Astrocyte of the cerebellum (primary cell): ENCODE data around the gene FAM131B.
"Not testable (repeated sequence)": the region's sequence is repeated elsewhere in the genome, so short reads cannot be mapped to it uniquely, and the experiment has no call there.

Experiments used
- DNase-seq: peaks from one replicate; pipeline ENCODE4 v3.0.0-alpha.2; 2011; ENCODE audit warnings: low read depth
- H3K4me3 ChIP-seq: 2 replicates; pipeline ENCODE4 v1.5.1; 2011; ENCODE audit warnings: mild to moderate bottlenecking, low read depth, low read length, moderate library complexity
- in situ Hi-C: cut with HindIII; loops from 2 replicates; pipeline ENCODE4 v1.10.0; 2017; ENCODE audit warnings: low sequenced_read_pairs
- TF ChIP-seq, protein P1 (sequence below): IDR thresholded peaks from 2 replicates; pipeline ENCODE4 v1.5.1; 2012; ENCODE audit warnings: low read length, low read depth, moderate library complexity, mild to moderate bottlenecking; ENCODE audit errors: missing control alignments

The FAM131B gene

DNA sequence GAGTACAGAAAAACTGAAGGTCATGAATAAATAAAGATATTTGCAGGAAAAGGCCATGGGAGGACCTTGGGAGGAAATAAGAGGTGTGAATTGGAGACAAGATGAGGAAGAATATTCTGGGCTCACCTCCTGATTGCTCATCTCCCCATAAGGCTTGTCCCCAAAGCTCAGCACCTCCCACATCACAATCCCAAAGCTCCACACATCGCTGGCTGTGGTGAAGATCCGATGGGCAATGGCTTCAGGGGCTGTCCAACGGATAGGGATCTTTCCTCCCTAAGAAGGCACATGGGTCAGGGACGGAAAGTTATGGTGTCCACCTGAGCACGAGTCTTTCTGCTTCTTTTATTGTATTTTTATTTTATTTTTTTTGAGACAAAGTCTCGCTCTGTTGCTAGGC lies 31.6 kb upstream of the FAM131B start:
- TF ChIP-seq, protein P1, sequence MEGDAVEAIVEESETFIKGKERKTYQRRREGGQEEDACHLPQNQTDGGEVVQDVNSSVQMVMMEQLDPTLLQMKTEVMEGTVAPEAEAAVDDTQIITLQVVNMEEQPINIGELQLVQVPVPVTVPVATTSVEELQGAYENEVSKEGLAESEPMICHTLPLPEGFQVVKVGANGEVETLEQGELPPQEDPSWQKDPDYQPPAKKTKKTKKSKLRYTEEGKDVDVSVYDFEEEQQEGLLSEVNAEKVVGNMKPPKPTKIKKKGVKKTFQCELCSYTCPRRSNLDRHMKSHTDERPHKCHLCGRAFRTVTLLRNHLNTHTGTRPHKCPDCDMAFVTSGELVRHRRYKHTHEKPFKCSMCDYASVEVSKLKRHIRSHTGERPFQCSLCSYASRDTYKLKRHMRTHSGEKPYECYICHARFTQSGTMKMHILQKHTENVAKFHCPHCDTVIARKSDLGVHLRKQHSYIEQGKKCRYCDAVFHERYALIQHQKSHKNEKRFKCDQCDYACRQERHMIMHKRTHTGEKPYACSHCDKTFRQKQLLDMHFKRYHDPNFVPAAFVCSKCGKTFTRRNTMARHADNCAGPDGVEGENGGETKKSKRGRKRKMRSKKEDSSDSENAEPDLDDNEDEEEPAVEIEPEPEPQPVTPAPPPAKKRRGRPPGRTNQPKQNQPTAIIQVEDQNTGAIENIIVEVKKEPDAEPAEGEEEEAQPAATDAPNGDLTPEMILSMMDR, result no peak
- in situ Hi-C loops, result no loop called here
- no peak overlapping the region for H3K4me3 ChIP-seq
- DNase-seq, result no peak

DNA sequence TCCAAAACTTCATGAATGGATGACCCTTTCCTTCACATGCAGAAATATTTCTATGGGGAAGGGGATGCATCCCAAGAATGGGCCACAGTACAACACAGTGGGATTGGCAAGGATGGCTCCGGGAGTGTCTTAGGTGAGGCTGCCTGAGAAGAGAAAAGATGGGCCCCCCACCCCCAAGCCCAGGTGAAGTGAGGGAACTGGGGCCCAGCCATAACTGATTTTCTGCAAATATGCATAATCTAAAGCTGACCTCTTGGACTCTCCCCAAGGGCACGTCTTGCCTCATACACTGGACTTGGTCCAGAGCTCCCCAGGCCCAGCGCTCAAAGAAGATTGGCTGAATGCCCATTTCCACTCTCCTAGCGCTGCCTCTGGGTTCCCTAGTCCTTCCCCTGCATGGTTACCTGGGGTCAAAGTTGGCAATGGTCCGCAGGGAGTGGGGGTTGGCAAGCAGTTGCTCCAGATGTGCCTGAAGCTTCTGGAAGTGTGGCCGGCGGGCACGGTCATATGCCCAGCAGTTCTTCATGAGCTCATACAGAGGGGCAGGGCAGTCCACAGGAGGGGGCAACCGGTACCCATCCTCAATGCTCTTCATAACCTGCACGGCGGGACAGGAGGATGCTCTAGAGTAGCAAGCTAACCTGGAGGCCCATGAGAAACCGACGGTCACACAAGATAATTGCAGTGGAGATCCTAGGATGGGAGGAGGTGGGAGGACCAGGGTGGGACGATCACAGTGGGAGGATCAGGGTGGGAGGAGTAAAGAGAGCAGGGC lies 30.9 kb upstream of the FAM131B start:
- DNase-seq, result no peak

GRCh38 chr7:143392875-143393266 lies 30.4 kb upstream of the FAM131B start:
- TF ChIP-seq, protein P1, result no peak
- DNase-seq, result no peak
- in situ Hi-C loops, result no loop called here
- no peak overlapping the region for H3K4me3 ChIP-seq

More for the DNA sequence above, 30.9 kb upstream of the FAM131B start:
- in situ Hi-C loops, result no loop called here
- TF ChIP-seq, protein P1, result no peak
- H3K4me3 ChIP-seq, result no peak overlapping the region

DNA sequence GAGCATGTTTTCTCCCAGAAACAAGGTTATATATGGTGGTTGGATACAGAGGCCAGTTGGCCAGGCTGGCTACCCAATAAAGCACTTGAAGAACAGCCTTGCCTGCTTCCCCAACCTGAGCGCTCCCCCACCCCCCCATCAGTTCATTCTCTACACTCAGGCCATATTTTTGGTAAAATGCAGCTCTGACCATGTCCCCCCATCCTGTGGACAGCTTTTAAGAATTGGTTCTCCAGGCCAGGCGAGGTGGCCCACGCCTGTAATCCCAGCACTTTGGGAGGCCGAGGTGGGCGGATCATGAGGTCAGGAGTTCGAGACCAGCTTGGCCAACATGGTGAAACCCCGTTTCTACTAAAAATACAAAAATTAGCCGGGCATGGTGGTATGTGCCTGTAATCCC lies 29.9 kb upstream of the FAM131B start:
- DNase-seq, in situ Hi-C loops, H3K4me3 ChIP-seq: not testable (repeated sequence)

- TF ChIP-seq, protein P1, result no peak
Observed at GRCh38 chr7:143391462-143392404, 29.2 kb upstream of the FAM131B start.

DNA sequence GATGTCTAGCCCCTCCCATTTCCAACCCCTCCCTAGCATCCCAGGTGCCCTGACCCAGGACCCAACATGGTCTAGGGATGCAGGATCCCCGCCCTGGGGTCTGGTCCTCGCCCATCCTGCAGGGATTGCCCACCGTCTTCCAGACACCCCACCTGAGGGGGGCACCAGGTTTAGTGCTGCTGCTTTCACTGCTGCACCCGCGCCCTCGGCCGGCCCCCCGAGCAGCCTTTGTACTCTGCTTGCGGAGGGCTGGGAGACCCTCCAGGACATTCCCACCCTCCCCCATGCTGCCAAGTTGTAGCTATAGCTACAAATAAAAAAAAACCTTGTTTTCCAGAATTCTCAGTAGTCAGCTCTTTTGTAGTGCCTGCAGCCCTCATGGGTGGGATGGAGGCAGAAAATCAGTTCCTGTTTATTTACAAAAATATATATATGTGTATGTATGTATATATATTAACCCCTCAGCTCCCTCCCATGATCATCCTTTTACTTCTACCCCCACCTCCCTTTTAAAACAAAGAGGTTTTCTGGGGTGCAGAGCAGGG lies 28.3 kb upstream of the FAM131B start:
- in situ Hi-C loops, result no loop called here
- no peak for DNase-seq
- TF ChIP-seq, protein P1, result no peak
- H3K4me3 ChIP-seq, result no peak overlapping the region

More at GRCh38 chr7:143391462-143392404, 29.2 kb upstream of the FAM131B start:
- in situ Hi-C loops, result no loop called here
- peak; percentile 64 for DNase-seq
- no peak overlapping the region for H3K4me3 ChIP-seq
